ENCODE measurements around the gene SARNP.

SARNP gene

GRCh38 chr12:55728186-55728938, 89.2 kb downstream of the SARNP start:
- H2AFZ ChIP-seq (ENCODE audit: low read depth, low read length) = no peak overlapping the region
- peak overlapping the region; percentile 88 for H3K9ac ChIP-seq (ENCODE audit: low read length)
- H3K4me2 ChIP-seq (ENCODE audit: low read length) = peak overlapping the region; percentile 93
- peak overlapping the region; percentile 87 for H3K4me3 ChIP-seq (ENCODE audit: low read length)
- peaks cover 15% of the 10 kb centered on the region for H3K4me1 ChIP-seq (ENCODE audit: low read length)
- no peaks in the 10 kb centered on the region for H3K27me3 ChIP-seq (ENCODE audit: low read depth, low read length)
- TF ChIP-seq EZH2phosphoT487 (IDR thresholded peaks at IDR 0.05; ENCODE audit: low read depth) (no peak), CTCF (IDR thresholded peaks at IDR 0.05; ENCODE audit: low read depth, low read length) (no peak)
- H4K20me1 ChIP-seq (ENCODE audit: insufficient read depth, low read length) = no peaks in the 10 kb centered on the region
- peaks cover 13% of the 10 kb centered on the region for H3K79me2 ChIP-seq (ENCODE audit: low read length)
- peaks cover 7% of the 10 kb centered on the region for H3K36me3 ChIP-seq (replicated peaks; ENCODE audit: low read depth, low read length)
- H3K27ac ChIP-seq (ENCODE audit: low read length) = peak overlapping the region; percentile 24; the same call in 1 of the 2 replicates
- H3K9me3 ChIP-seq (ENCODE audit: insufficient read depth, low read length) = no peaks in the 10 kb centered on the region

- no peak overlapping the region for H2AFZ ChIP-seq (ENCODE audit: low read depth, low read length)
- H4K20me1 ChIP-seq (ENCODE audit: insufficient read depth, low read length) = no peaks in the 10 kb centered on the region
- peak overlapping the region; percentile 88 for H3K9ac ChIP-seq (ENCODE audit: low read length)
These were observed 89.8 kb downstream of the SARNP start for GRCh38 chr12:55727643-55728185.

GRCh38 chr12:55726971-55727370, 90.6 kb downstream of the SARNP start:
- Histone ChIP-seq H3K79me2 (ENCODE audit: low read length) (peaks cover 13% of the 10 kb centered on the region), H3K4me1 (ENCODE audit: low read length) (peaks cover 15% of the 10 kb centered on the region), H3K27me3 (ENCODE audit: low read depth, low read length) (no peaks in the 10 kb centered on the region), H3K9ac (ENCODE audit: low read length) (no peak overlapping the region), H2AFZ (ENCODE audit: low read depth, low read length) (no peak overlapping the region), H4K20me1 (ENCODE audit: insufficient read depth, low read length) (no peaks in the 10 kb centered on the region), H3K27ac (ENCODE audit: low read length) (no peak overlapping the region), H3K36me3 (replicated peaks; ENCODE audit: low read depth, low read length) (peaks cover 7% of the 10 kb centered on the region), H3K9me3 (ENCODE audit: insufficient read depth, low read length) (no peaks in the 10 kb centered on the region), H3K4me2 (ENCODE audit: low read length) (peak overlapping the region; percentile 93; the same call in 1 of the 2 replicates), H3K4me3 (ENCODE audit: low read length) (no peak overlapping the region; the same call in 1 of the 2 replicates)
- no peak for TF ChIP-seq CTCF (IDR thresholded peaks at IDR 0.05; ENCODE audit: low read depth, low read length)
- TF ChIP-seq EZH2phosphoT487 (IDR thresholded peaks at IDR 0.05; ENCODE audit: low read depth) = no peak

More at GRCh38 chr12:55727643-55728185, 89.8 kb downstream of the SARNP start:
- TF ChIP-seq CTCF (IDR thresholded peaks at IDR 0.05; ENCODE audit: low read depth, low read length) (no peak), EZH2phosphoT487 (IDR thresholded peaks at IDR 0.05; ENCODE audit: low read depth) (no peak)
- Histone ChIP-seq H3K9me3 (ENCODE audit: insufficient read depth, low read length) (no peaks in the 10 kb centered on the region), H3K36me3 (replicated peaks; ENCODE audit: low read depth, low read length) (peaks cover 7% of the 10 kb centered on the region), H3K27me3 (ENCODE audit: low read depth, low read length) (no peaks in the 10 kb centered on the region), H3K79me2 (ENCODE audit: low read length) (peaks cover 13% of the 10 kb centered on the region), H3K4me3 (ENCODE audit: low read length) (peak overlapping the region; percentile 87), H3K27ac (ENCODE audit: low read length) (no peak overlapping the region), H3K4me1 (ENCODE audit: low read length) (peaks cover 15% of the 10 kb centered on the region), H3K4me2 (ENCODE audit: low read length) (peak overlapping the region; percentile 93)

- no peak overlapping the region for H3K4me2 ChIP-seq (ENCODE audit: low read length)
- no peaks in the 10 kb centered on the region for H4K20me1 ChIP-seq (ENCODE audit: insufficient read depth, low read length)
- peaks cover 15% of the 10 kb centered on the region for H3K4me1 ChIP-seq (ENCODE audit: low read length)
- no peaks in the 10 kb centered on the region for H3K27me3 ChIP-seq (ENCODE audit: low read depth, low read length)
- H3K4me3 ChIP-seq (ENCODE audit: low read length) = no peak overlapping the region
- no peak overlapping the region for H3K27ac ChIP-seq (ENCODE audit: low read length)
- H3K36me3 ChIP-seq (replicated peaks; ENCODE audit: low read depth, low read length) = peaks cover 7% of the 10 kb centered on the region
- H3K9ac ChIP-seq (ENCODE audit: low read length) = no peak overlapping the region
- no peak overlapping the region for H2AFZ ChIP-seq (ENCODE audit: low read depth, low read length)
- peaks cover 13% of the 10 kb centered on the region for H3K79me2 ChIP-seq (ENCODE audit: low read length)
- TF ChIP-seq CTCF (IDR thresholded peaks at IDR 0.05; ENCODE audit: low read depth, low read length) (no peak), EZH2phosphoT487 (IDR thresholded peaks at IDR 0.05; ENCODE audit: low read depth) (no peak)
- H3K9me3 ChIP-seq (ENCODE audit: insufficient read depth, low read length) = no peaks in the 10 kb centered on the region
These were observed 92.0 kb downstream of the SARNP start for GRCh38 chr12:55725556-55725955.
